ENCODE data around the gene HBG1.

Gene HBG1

GRCh38 chr11:5234381-5234834 lies 15.2 kb downstream of the HBG1 start, which contains the start of gene HBD:
Gene HBD (minus strand): TSS chr11:5234483. CDS start chr11:5234433, 50 bp downstream.
- no peak for DNase-seq (ENCODE audit: low spot score)
- no peak within 1 kb of the TSS for H3K4me2 ChIP-seq (ENCODE audit: insufficient read depth, low read length, poor library complexity, severe bottlenecking)
- H3K4me3 ChIP-seq (ENCODE audit: low read length in 2 of 2) = no peak within 1 kb of the TSS
- H3K27ac ChIP-seq (replicated peaks; ENCODE audit: low read length) = no peak within 1 kb of the TSS
- H3K36me3 ChIP-seq (replicated peaks in 1 of 2; ENCODE audit: control insufficient read depth in 2 of 2, insufficient read depth in 2 of 2, low read length in 2 of 2) = no peaks in the 10 kb centered on the region
- no peak within 1 kb of the TSS for H3K14ac ChIP-seq (ENCODE audit: low read length)
- no peak within 1 kb of the TSS for H2BK15ac ChIP-seq (ENCODE audit: low read length)
- no peak within 1 kb of the TSS for H2AFZ ChIP-seq (ENCODE audit: low read length)
- H2BK12ac ChIP-seq (ENCODE audit: low read length) = no peak within 1 kb of the TSS
- no peaks in the 10 kb centered on the region for H3K79me1 ChIP-seq (ENCODE audit: low read depth, low read length)
- H3K9me3 ChIP-seq (replicated peaks in 1 of 2; ENCODE audit: control insufficient read depth in 2 of 2, insufficient read depth in 1 of 2, low read depth in 1 of 2, low read length in 2 of 2) = no peaks in the 10 kb centered on the region
- peaks cover 0 to under 1% of the 10 kb centered on the region in 2 donors for H3K4me1 ChIP-seq (ENCODE audit: control insufficient read depth in 2 of 2, insufficient read depth in 1 of 2, low read depth in 1 of 2, low read length in 2 of 2)
- no peak within 1 kb of the TSS for H3K4ac ChIP-seq (ENCODE audit: low read length)
- no peaks in the 10 kb centered on the region for H3K27me3 ChIP-seq (ENCODE audit: control insufficient read depth in 3 of 3, insufficient read depth in 3 of 3, low read depth in 1 of 3, low read length in 3 of 3)
- no peak within 1 kb of the TSS for H2BK5ac ChIP-seq (ENCODE audit: low read length)
- H4K8ac ChIP-seq (ENCODE audit: low read depth, low read length) = no peak within 1 kb of the TSS
- no CpG with 5 or more reads among the region's 2 CpGs for WGBS, 2 donors (ENCODE audit: extremely low coverage in 2 of 2, insufficient read length in 2 of 2, insufficient replicate concordance in 1 of 2)
- H3K9ac ChIP-seq (ENCODE audit: low read depth, low read length, poor library complexity) = no peak within 1 kb of the TSS
- no peak within 1 kb of the TSS for H2AK5ac ChIP-seq (ENCODE audit: low read depth, low read length)
- H4K91ac ChIP-seq (ENCODE audit: low read depth, low read length, poor library complexity) = no peak within 1 kb of the TSS
- H2BK120ac ChIP-seq (ENCODE audit: low read depth, low read length) = no peak within 1 kb of the TSS
- no peak within 1 kb of the TSS for H3K18ac ChIP-seq (ENCODE audit: low read length)
- no peak within 1 kb of the TSS for H3K23ac ChIP-seq (ENCODE audit: low read depth, low read length, poor library complexity)

GRCh38 chr11:5233307-5233706 lies 16.4 kb downstream of the HBG1 start:
- H2BK12ac ChIP-seq (ENCODE audit: low read length) = no peak overlapping the region
- no peaks in the 10 kb centered on the region for H3K36me3 ChIP-seq (replicated peaks in 1 of 2; ENCODE audit: control insufficient read depth in 2 of 2, insufficient read depth in 2 of 2, low read length in 2 of 2)
- no CpG with 5 or more reads among the region's 1 CpG for WGBS, 2 donors (ENCODE audit: extremely low coverage in 2 of 2, insufficient read length in 2 of 2, insufficient replicate concordance in 1 of 2)
- H3K9me3 ChIP-seq (replicated peaks in 1 of 2; ENCODE audit: control insufficient read depth in 2 of 2, insufficient read depth in 1 of 2, low read depth in 1 of 2, low read length in 2 of 2) = no peaks in the 10 kb centered on the region
- no peak overlapping the region for H3K18ac ChIP-seq (ENCODE audit: low read length)
- H3K14ac ChIP-seq (ENCODE audit: low read length) = no peak overlapping the region
- no peak for DNase-seq (ENCODE audit: low spot score)
- no peak overlapping the region for H2BK5ac ChIP-seq (ENCODE audit: low read length)
- no peak overlapping the region for H3K9ac ChIP-seq (ENCODE audit: low read depth, low read length, poor library complexity)
- H2BK15ac ChIP-seq (ENCODE audit: low read length) = no peak overlapping the region
- no peak overlapping the region for H2BK120ac ChIP-seq (ENCODE audit: low read depth, low read length)
- peaks cover 0 to 3% of the 10 kb centered on the region in 2 donors for H3K4me1 ChIP-seq (ENCODE audit: control insufficient read depth in 2 of 2, insufficient read depth in 1 of 2, low read depth in 1 of 2, low read length in 2 of 2)
- H3K4ac ChIP-seq (ENCODE audit: low read length) = no peak overlapping the region
- H4K8ac ChIP-seq (ENCODE audit: low read depth, low read length) = no peak overlapping the region
- H3K27me3 ChIP-seq (ENCODE audit: control insufficient read depth in 3 of 3, insufficient read depth in 3 of 3, low read depth in 1 of 3, low read length in 3 of 3) = no peaks in the 10 kb centered on the region
- H3K4me3 ChIP-seq (ENCODE audit: low read length in 2 of 2) = no peak overlapping the region
- no peak overlapping the region for H3K27ac ChIP-seq (replicated peaks; ENCODE audit: low read length)
- H3K23ac ChIP-seq (ENCODE audit: low read depth, low read length, poor library complexity) = no peak overlapping the region
- no peak overlapping the region for H3K4me2 ChIP-seq (ENCODE audit: insufficient read depth, low read length, poor library complexity, severe bottlenecking)
- H4K91ac ChIP-seq (ENCODE audit: low read depth, low read length, poor library complexity) = no peak overlapping the region
- no peak overlapping the region for H2AK5ac ChIP-seq (ENCODE audit: low read depth, low read length)
- no peaks in the 10 kb centered on the region for H3K79me1 ChIP-seq (ENCODE audit: low read depth, low read length)
- no peak overlapping the region for H2AFZ ChIP-seq (ENCODE audit: low read length)

- Histone ChIP-seq H2AK5ac (ENCODE audit: low read depth, low read length) (no peak overlapping the region), H2AFZ (ENCODE audit: low read length) (no peak overlapping the region), H3K14ac (ENCODE audit: low read length) (no peak overlapping the region), H4K8ac (ENCODE audit: low read depth, low read length) (no peak overlapping the region), H3K27me3 (ENCODE audit: control insufficient read depth in 3 of 3, insufficient read depth in 3 of 3, low read depth in 1 of 3, low read length in 3 of 3) (no peaks in the 10 kb centered on the region), H4K91ac (ENCODE audit: low read depth, low read length, poor library complexity) (no peak overlapping the region), H2BK12ac (ENCODE audit: low read length) (no peak overlapping the region), H3K36me3 (replicated peaks in 1 of 2; ENCODE audit: control insufficient read depth in 2 of 2, insufficient read depth in 2 of 2, low read length in 2 of 2) (no peaks in the 10 kb centered on the region), H3K4ac (ENCODE audit: low read length) (no peak overlapping the region), H2BK120ac (ENCODE audit: low read depth, low read length) (no peak overlapping the region), H3K27ac (replicated peaks; ENCODE audit: low read length) (no peak overlapping the region), H3K23ac (ENCODE audit: low read depth, low read length, poor library complexity) (no peak overlapping the region), H2BK15ac (ENCODE audit: low read length) (no peak overlapping the region), H3K4me3 (ENCODE audit: low read length in 2 of 2) (no peak overlapping the region), H3K79me1 (ENCODE audit: low read depth, low read length) (no peaks in the 10 kb centered on the region), H3K4me2 (ENCODE audit: insufficient read depth, low read length, poor library complexity, severe bottlenecking) (no peak overlapping the region), H3K9me3 (replicated peaks in 1 of 2; ENCODE audit: control insufficient read depth in 2 of 2, insufficient read depth in 1 of 2, low read depth in 1 of 2, low read length in 2 of 2) (no peaks in the 10 kb centered on the region), H3K4me1 (ENCODE audit: control insufficient read depth in 2 of 2, insufficient read depth in 1 of 2, low read depth in 1 of 2, low read length in 2 of 2) (peaks cover 0 to 3% of the 10 kb centered on the region in 2 donors), H2BK5ac (ENCODE audit: low read length) (no peak overlapping the region), H3K18ac (ENCODE audit: low read length) (no peak overlapping the region), H3K9ac (ENCODE audit: low read depth, low read length, poor library complexity) (no peak overlapping the region)
- DNase-seq (ENCODE audit: low spot score) = no peak
- WGBS, 2 donors (ENCODE audit: extremely low coverage in 2 of 2, insufficient read length in 2 of 2, insufficient replicate concordance in 1 of 2) = no CpG with 5 or more reads among the region's 2 CpGs
Measured at GRCh38 chr11:5232821-5233220, 16.8 kb downstream of the HBG1 start.

- DNase-seq (ENCODE audit: low spot score) = no peak
- no peak overlapping the region for H2BK15ac ChIP-seq (ENCODE audit: low read length)
- no peaks in the 10 kb centered on the region for H3K27me3 ChIP-seq (ENCODE audit: control insufficient read depth in 3 of 3, insufficient read depth in 3 of 3, low read depth in 1 of 3, low read length in 3 of 3)
- no peak overlapping the region for H3K27ac ChIP-seq (replicated peaks; ENCODE audit: low read length)
- no peaks in the 10 kb centered on the region for H3K9me3 ChIP-seq (replicated peaks in 1 of 2; ENCODE audit: control insufficient read depth in 2 of 2, insufficient read depth in 1 of 2, low read depth in 1 of 2, low read length in 2 of 2)
- no peak overlapping the region for H2AK5ac ChIP-seq (ENCODE audit: low read depth, low read length)
- H2BK5ac ChIP-seq (ENCODE audit: low read length) = no peak overlapping the region
- no peak overlapping the region for H2AFZ ChIP-seq (ENCODE audit: low read length)
- H3K36me3 ChIP-seq (replicated peaks in 1 of 2; ENCODE audit: control insufficient read depth in 2 of 2, insufficient read depth in 2 of 2, low read length in 2 of 2) = no peaks in the 10 kb centered on the region
- H4K91ac ChIP-seq (ENCODE audit: low read depth, low read length, poor library complexity) = no peak overlapping the region
- H3K14ac ChIP-seq (ENCODE audit: low read length) = no peak overlapping the region
- peaks cover 0 to 3% of the 10 kb centered on the region in 2 donors for H3K4me1 ChIP-seq (ENCODE audit: control insufficient read depth in 2 of 2, insufficient read depth in 1 of 2, low read depth in 1 of 2, low read length in 2 of 2)
- no peak overlapping the region for H4K8ac ChIP-seq (ENCODE audit: low read depth, low read length)
- no peak overlapping the region for H2BK120ac ChIP-seq (ENCODE audit: low read depth, low read length)
- WGBS, 2 donors (ENCODE audit: extremely low coverage in 2 of 2, insufficient read length in 2 of 2, insufficient replicate concordance in 1 of 2) = no CpG with 5 or more reads among the region's 3 CpGs
- H3K79me1 ChIP-seq (ENCODE audit: low read depth, low read length) = no peaks in the 10 kb centered on the region
- H3K23ac ChIP-seq (ENCODE audit: low read depth, low read length, poor library complexity) = no peak overlapping the region
- no peak overlapping the region for H2BK12ac ChIP-seq (ENCODE audit: low read length)
- H3K4ac ChIP-seq (ENCODE audit: low read length) = no peak overlapping the region
- no peak overlapping the region for H3K18ac ChIP-seq (ENCODE audit: low read length)
- no peak overlapping the region for H3K4me2 ChIP-seq (ENCODE audit: insufficient read depth, low read length, poor library complexity, severe bottlenecking)
- H3K4me3 ChIP-seq (ENCODE audit: low read length in 2 of 2) = no peak overlapping the region
- no peak overlapping the region for H3K9ac ChIP-seq (ENCODE audit: low read depth, low read length, poor library complexity)
Measured at GRCh38 chr11:5232176-5232575, 17.5 kb downstream of the HBG1 start.

Measured in neuronal stem cell (in vitro differentiated cells).